Keratinocyte (primary cell): Measurements from ENCODE around the gene MGAT4A. TPM values are rescaled to one million over a fixed set of nuclear protein-coding genes. Genes with fewer than 3 reads are reported as not detected.

Experiments used
- DNase-seq: peaks from one replicate; pipeline ENCODE4 v3.0.0-alpha.2; 2011; ENCODE audit warnings: low read depth, missing footprints, low spot score
- FAIRE-seq: peaks from 2 replicates; lab custom pipeline; 2011; peaks lifted over from hg19 to GRCh38; lab: Jason Lieb, UNC
- H2AFZ ChIP-seq: 2 replicates; pipeline ENCODE4 v1.6.0; 2012; ENCODE audit warnings: low read length, control low read depth, inconsistent platforms; ENCODE audit not compliant: control insufficient read depth
- H3K27ac ChIP-seq: 2 replicates; pipeline ENCODE4 v1.5.1; 2011; ENCODE audit warnings: low read length; ENCODE audit not compliant: control insufficient read depth, insufficient read depth
- H3K27me3 ChIP-seq: 3 replicates; pipeline ENCODE4 v1.6.0; 2011; ENCODE audit warnings: low read length; ENCODE audit not compliant: control insufficient read depth, insufficient read depth; ENCODE audit errors: extremely low read depth
- H3K36me3 ChIP-seq, 2 experiments: 2 replicates in 1 of 2; 3 replicates in 1 of 2; pipeline ENCODE4 v1.5.1; 2011; ENCODE audit warnings: low read length in 2 of 2, mild to moderate bottlenecking in 1 of 2; ENCODE audit not compliant: control insufficient read depth in 2 of 2, insufficient read depth in 2 of 2; ENCODE audit errors: extremely low read depth in 1 of 2
- H3K4me1 ChIP-seq: 3 replicates; pipeline ENCODE4 v1.5.1; 2011; ENCODE audit warnings: low read length; ENCODE audit not compliant: control insufficient read depth, insufficient read depth; ENCODE audit errors: extremely low read depth
- H3K4me2 ChIP-seq: 3 replicates; pipeline ENCODE4 v1.6.0; 2011; ENCODE audit warnings: low read depth, low read length; ENCODE audit not compliant: control insufficient read depth, insufficient read depth; ENCODE audit errors: extremely low read depth
- H3K4me3 ChIP-seq, 3 experiments: fragments of 200-600 bp in 1 of 3; sonication (generic) in 1 of 3; 2 replicates in 2 of 3; 3 replicates in 1 of 3; pipeline ENCODE4 v1.5.1; 2011 to 2016; ENCODE audit warnings: low read length in 3 of 3, mild to moderate bottlenecking in 3 of 3, control low read depth in 2 of 3, inconsistent platforms in 1 of 3, low read depth in 1 of 3, mixed read lengths in 1 of 3, mixed run types in 1 of 3, moderate library complexity in 1 of 3; ENCODE audit not compliant: control insufficient read depth in 2 of 3, insufficient read depth in 2 of 3; ENCODE audit errors: extremely low read depth in 1 of 3
- H3K79me2 ChIP-seq: 2 replicates; pipeline ENCODE4 v1.6.0; 2012; ENCODE audit warnings: low read length; ENCODE audit not compliant: control insufficient read depth, insufficient read depth
- H3K9ac ChIP-seq: 3 replicates; pipeline ENCODE4 v1.6.0; 2011; ENCODE audit warnings: low read length; ENCODE audit not compliant: control insufficient read depth, insufficient read depth; ENCODE audit errors: extremely low read depth
- H3K9me1 ChIP-seq: 3 replicates; pipeline ENCODE4 v1.6.0; 2011; ENCODE audit warnings: low read length; ENCODE audit not compliant: control insufficient read depth, insufficient read depth; ENCODE audit errors: extremely low read depth
- H3K9me3 ChIP-seq: 2 replicates; pipeline ENCODE4 v1.5.1; 2012; ENCODE audit warnings: low read depth, low read length; ENCODE audit not compliant: control insufficient read depth
- H4K20me1 ChIP-seq: 3 replicates; pipeline ENCODE4 v1.6.0; 2011; ENCODE audit warnings: low read length; ENCODE audit not compliant: control insufficient read depth, insufficient read depth; ENCODE audit errors: extremely low read depth
- CTCF ChIP-seq, 3 experiments: IDR thresholded peaks in 1 of 3; conservative IDR thresholded peaks in 1 of 3; optimal IDR thresholded peaks in 1 of 3; 2 replicates in 2 of 3; 3 replicates in 1 of 3; pipeline versions ENCODE3 to v1.5.1; 2011; ENCODE audit warnings: low read length in 3 of 3, mild to moderate bottlenecking in 3 of 3, moderate library complexity in 2 of 3, control low read depth in 1 of 3, inconsistent platforms in 1 of 3; ENCODE audit not compliant: insufficient read depth in 2 of 3; ENCODE audit errors: extremely low read depth in 1 of 3
- EZH2 ChIP-seq: IDR thresholded peaks from one replicate; pipeline ENCODE4 v1.6.1; 2012; ENCODE audit warnings: inconsistent platforms, mild to moderate bottlenecking, low read length, moderate library complexity
- dilution Hi-C: fragments of 300-500 bp; cut with MboI; formaldehyde crosslinking; loops from one replicate; pipeline ENCODE4 v1.7.0; 2020; ENCODE audit warnings: low sequenced_read_pairs; ENCODE audit not compliant: extremely low pct_ligation_motif_present
- polyA plus RNA-seq, 5 experiments: library from polyadenylated mRNA; depleted of rRNA in 3 of 5; stranded (reverse) in 3 of 5; stranded (forward) in 1 of 5; unstranded in 1 of 5; fragments of >200 nt; gene quantifications; 1 replicate in 1 of 5; 2 replicates in 3 of 5; 3 replicates in 1 of 5; pipeline versions ENCODE4 v1.2.1 to v1.2.3, GENCODE V29; 2011 to 2012; ENCODE audit warnings: missing spikeins in 2 of 5, low read depth in 1 of 5, low replicate concordance in 1 of 5

The MGAT4A gene
- polyA plus RNA-seq, 1 donor (not counting 4 experiments of a cell fraction or from before 2014, with no cell fraction given) = 0.81 TPM

DNA sequence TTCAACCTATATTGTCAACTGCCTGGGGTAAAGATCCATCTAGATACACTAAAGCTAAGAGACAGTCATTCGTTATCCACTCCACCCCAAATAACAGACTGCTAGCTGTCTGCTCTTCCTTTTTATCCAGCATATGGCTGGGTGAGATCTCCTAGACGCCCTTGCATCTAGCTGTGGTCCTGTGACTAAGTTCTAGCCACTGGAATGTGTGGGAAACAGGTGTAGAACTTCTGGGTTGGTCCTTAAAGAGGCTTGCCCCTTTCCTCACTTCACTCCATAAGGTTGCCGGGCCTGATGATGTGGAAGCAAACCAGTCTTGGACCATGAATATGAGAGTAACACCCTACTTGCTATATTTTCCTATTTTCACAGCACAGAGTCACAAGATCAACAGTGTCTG, 125.9 kb downstream of the MGAT4A start:
- no peak overlapping the region for H3K4me2 ChIP-seq
- DNase-seq (no peak), FAIRE-seq (no peak)
- TF ChIP-seq CTCF (optimal IDR thresholded peaks at IDR 0.05 in 1 of 3, IDR thresholded peaks at IDR 0.05 in 1 of 3, conservative IDR thresholded peaks at IDR 0.05 in 1 of 3; ENCODE audit: extremely low read depth in 1 of 3, insufficient read depth in 2 of 3, low read length in 3 of 3) (no peak), EZH2 (no peak)
- no peak overlapping the region for H3K27ac ChIP-seq
- H3K4me3 ChIP-seq = no peak overlapping the region
- peaks cover 56% of the 10 kb centered on the region for H3K79me2 ChIP-seq
- no peaks in the 10 kb centered on the region for H3K9me3 ChIP-seq
- peaks cover 20% of the 10 kb centered on the region for H3K4me1 ChIP-seq
- peaks cover 3% of the 10 kb centered on the region for H3K9me1 ChIP-seq
- peaks cover 12% of the 10 kb centered on the region in 2 experiments for H3K36me3 ChIP-seq
- H3K27me3 ChIP-seq = no peaks in the 10 kb centered on the region
- no peaks in the 10 kb centered on the region for H4K20me1 ChIP-seq
- H2AFZ ChIP-seq = no peak overlapping the region
- no peak overlapping the region for H3K9ac ChIP-seq
- dilution Hi-C loops = no loop called here

GRCh38 chr2:98604547-98604946, 126.4 kb downstream of the MGAT4A start:
- no peak overlapping the region for H3K9ac ChIP-seq
- peaks cover 14% of the 10 kb centered on the region for H3K4me1 ChIP-seq
- no peaks in the 10 kb centered on the region for H3K27me3 ChIP-seq
- H2AFZ ChIP-seq = no peak overlapping the region
- H3K36me3 ChIP-seq = peaks cover 9 to 12% of the 10 kb centered on the region in 2 experiments
- no peaks in the 10 kb centered on the region for H3K9me3 ChIP-seq
- FAIRE-seq (no peak), DNase-seq (no peak)
- no peak for TF ChIP-seq EZH2
- no peak for TF ChIP-seq CTCF (optimal IDR thresholded peaks at IDR 0.05 in 1 of 3, IDR thresholded peaks at IDR 0.05 in 1 of 3, conservative IDR thresholded peaks at IDR 0.05 in 1 of 3; ENCODE audit: extremely low read depth in 1 of 3, insufficient read depth in 2 of 3, low read length in 3 of 3)
- H3K27ac ChIP-seq = no peak overlapping the region
- H3K9me1 ChIP-seq = peaks cover 3% of the 10 kb centered on the region
- H3K4me3 ChIP-seq = no peak overlapping the region
- dilution Hi-C loops = no loop called here
- no peaks in the 10 kb centered on the region for H4K20me1 ChIP-seq
- no peak overlapping the region for H3K4me2 ChIP-seq
- H3K79me2 ChIP-seq = peaks cover 51% of the 10 kb centered on the region
